Activated CD4-positive, CD25-positive, alpha-beta regulatory T cell treated with anti-CD3 and anti-CD28 coated beads, Interleukin-2, amount 50 U/mL, for 72 hours (primary cell): Measurements from ENCODE around the gene CNTNAP4.

ENCODE experiments used
- DNase-seq: peaks from one replicate; pipeline ENCODE4 v3.0.0; 2021

CNTNAP4 gene

GRCh38 chr16:76409706-76410105 is 132.5 kb downstream of the CNTNAP4 start:
- no peak for DNase-seq

DNA sequence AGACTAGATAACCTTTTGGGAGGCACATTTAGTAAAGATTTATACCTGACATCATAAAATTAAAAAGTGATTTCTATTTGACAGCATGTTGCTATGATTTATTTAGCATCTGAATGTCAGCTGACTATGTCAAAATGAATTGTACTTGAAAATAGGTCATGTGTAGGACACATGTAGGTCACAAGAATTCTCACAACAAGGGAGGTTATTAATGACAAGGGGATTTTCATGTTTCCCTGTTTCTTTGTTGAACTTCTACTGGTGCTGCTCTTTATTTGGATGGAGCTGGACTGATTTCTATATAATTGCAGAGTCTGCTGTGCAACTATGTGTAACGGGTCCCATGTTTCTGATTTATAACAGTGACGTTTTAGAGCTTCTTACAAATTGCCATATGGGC is 144.4 kb downstream of the CNTNAP4 start:
- DNase-seq, result no peak

DNA sequence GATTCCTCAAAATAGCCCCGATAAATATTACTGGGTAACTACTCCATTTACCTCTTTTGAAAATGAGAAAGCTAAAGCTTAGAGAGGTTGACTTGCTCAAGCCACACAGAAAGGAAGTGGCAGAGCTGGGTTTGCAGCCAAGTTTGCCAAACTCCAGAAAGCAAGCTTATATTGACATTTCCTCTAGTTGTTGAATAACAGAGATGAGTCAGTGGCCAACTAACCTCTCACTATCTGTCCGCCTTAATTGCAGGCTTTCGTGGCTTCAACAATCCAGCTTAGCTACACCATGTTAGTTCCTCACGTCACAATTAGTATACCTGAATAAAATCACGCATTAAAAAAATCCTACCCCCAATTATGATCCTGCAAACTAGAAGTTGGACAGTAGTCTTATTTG is 151.7 kb downstream of the CNTNAP4 start:
- no peak for DNase-seq

DNA sequence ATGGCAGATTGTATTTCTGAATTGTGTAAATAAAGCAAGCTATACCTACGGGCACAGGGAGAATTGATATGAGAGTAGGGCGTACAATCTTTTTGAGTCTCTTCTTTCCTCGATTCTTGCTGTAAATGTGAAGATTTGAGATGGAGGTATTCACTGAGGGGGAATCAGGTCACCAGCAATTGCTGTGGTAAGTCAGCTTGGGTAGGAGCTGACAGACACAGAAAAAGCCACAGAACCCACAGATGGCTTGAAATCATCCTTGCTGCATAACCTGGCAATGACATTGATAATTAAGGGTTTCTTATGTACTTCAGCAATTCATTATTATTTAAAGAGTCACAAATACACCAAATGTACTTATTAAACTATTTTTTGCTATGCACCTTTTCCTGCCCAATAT is 164.2 kb downstream of the CNTNAP4 start:
- no peak for DNase-seq

DNA sequence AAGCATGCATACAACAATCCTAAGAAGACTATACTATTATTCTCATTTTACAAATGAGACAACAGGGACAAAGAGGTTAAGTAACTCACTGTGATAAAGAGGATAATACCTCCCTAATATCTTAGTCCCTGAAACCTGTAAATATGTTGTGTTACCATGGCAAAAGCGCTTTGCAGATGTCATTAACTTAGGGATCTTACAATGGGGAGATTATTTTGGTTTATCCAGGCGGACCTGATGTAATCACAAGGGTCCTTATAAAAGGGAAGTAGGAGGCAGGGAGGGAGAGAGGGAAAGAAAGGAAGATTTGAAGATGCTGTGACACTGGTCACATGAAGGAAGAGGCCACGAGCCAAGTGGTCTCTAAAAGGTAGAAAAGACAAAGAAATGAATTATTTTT is 164.7 kb downstream of the CNTNAP4 start:
- no peak for DNase-seq

DNA sequence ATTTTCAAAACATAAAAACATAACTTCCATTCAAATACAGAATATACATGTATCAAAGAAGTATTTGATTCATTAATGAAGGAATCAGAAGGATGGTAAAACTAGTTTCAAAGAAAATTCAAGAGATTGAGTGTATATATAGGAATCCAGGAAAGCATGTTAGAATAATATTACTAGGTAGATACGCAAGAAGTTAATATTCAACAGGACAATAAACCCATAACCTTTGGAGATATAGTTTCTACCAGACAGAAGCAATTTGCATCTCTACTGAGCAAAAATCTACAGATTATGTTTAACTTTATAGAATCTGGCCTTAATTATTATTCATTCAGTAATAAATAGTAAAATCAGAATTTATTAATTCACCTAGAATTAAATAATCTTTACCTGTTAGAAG is 166.8 kb downstream of the CNTNAP4 start:
- no peak for DNase-seq

DNA sequence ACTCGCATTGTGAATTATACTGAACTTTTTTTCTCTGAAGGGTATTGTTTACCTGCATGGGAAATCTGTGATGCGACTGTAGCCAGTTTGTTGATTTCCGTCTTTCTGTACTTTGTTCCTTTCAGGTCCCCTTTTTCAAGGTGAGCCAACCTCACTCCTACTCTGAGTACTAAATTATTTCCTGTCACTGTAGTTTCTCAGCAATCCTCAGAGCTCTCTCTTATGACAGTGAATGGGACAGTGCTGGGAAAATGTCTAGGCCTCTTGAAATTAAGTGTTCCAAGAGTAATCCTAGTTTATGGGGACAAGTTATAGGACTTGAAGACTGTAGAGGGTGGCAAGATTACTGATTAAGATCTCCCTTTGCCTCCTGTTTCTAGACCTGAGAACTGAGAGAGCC is 167.6 kb downstream of the CNTNAP4 start:
- DNase-seq, result no peak

DNA sequence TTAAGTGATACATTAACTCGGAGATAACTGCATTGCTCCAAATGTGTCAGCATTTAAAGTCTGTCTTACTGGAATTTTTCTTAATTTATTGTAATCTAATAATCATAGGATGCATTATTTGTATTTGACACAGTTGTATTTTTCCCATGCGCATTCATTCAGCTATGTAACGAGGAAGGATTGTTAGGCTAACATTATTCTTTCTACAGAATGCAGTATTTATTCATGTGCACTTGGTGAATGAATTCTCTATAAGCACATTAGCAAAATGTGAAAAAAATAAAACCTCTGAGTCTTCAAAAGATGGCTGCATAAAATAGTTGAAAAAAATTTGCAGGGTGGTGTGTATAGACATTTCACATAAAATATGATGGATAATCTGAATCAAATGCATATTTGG is 168.6 kb downstream of the CNTNAP4 start:
- no peak for DNase-seq

DNA sequence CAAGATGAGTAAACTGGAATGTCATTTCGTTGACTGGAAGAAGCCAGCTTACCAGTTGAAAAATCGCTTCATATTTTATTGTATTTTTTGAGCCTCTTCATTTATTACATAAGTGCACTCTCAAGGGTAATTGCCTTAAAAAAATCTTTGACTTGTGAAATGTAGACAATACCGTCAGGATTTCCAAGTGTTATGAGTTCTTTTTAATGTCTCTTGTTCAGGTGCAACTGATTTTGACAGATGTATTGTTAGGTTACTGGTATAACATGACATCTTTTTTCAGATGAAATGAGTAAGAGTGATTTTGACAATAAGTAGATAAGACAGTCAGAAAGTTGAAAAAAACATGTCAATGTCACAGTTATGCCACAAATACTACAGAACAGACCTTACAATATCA is 169.1 kb downstream of the CNTNAP4 start:
- DNase-seq, result no peak

DNA sequence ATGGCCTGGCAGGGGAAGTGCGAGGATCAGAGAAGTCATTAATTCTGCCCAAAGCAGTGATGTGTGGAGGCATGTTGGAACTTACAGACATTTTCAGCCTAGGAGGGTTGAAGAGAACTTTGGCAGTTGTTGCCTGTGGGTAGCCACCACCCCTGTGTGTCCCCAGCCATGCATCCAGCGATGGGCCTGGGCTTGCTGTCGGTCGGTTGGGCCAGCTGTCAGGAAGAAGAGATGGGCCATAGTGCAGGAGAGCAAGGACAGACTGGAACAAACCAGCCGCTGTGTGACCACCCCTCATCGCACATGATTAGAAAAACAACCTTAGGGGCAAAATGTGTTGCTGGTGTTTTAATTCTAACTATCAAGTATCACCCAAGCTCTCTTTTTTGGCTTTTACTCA is 173.7 kb downstream of the CNTNAP4 start:
- no peak for DNase-seq

GRCh38 chr16:76455257-76455656 is 178.1 kb downstream of the CNTNAP4 start:
- no peak for DNase-seq

DNA sequence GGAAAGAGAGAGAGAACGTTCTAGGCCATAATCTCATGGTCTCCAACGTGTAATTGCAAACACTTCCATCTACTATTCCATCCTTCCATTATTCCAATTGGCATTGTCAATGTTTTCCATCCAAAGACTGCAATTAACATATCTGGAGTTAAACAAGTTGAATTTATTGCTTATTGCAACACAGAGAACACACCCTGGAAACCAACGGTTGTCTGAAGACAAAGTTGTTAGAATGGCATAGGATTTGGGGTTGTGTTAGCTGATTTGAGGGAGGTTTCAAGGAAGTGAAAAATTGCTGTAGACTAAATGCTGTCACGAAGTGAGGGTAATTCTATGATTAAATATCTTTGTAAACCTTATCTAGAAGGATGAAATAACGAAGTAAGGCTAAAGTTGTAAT is 178.8 kb downstream of the CNTNAP4 start:
- no peak for DNase-seq

GRCh38 chr16:76459111-76459510 is 181.9 kb downstream of the CNTNAP4 start:
- no peak for DNase-seq

- no peak for DNase-seq
These were observed 184.6 kb downstream of the CNTNAP4 start for GRCh38 chr16:76461836-76462235.

- no peak for DNase-seq
These were observed 187.9 kb downstream of the CNTNAP4 start for GRCh38 chr16:76464955-76465620.

DNA sequence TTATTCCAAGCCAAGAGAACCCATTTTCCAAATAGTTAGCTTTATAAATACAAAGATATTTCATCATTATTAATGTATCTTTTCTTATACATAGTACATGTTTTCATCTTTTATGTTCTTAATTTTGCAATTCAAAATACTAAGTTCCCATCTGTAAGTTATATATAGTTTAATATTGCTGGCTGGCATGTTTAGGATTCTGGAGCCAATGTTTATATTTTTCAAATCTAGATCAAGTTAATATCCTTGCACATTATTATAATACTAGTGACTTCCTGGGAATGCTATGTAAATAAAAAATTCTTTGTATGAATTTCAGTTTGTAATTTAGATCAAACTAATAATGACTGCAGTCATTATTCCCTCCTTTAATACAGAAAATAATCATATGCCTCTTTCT is 189.7 kb downstream of the CNTNAP4 start:
- no peak for DNase-seq

GRCh38 chr16:76474048-76474447 is 196.8 kb downstream of the CNTNAP4 start:
- DNase-seq, result no peak

DNA sequence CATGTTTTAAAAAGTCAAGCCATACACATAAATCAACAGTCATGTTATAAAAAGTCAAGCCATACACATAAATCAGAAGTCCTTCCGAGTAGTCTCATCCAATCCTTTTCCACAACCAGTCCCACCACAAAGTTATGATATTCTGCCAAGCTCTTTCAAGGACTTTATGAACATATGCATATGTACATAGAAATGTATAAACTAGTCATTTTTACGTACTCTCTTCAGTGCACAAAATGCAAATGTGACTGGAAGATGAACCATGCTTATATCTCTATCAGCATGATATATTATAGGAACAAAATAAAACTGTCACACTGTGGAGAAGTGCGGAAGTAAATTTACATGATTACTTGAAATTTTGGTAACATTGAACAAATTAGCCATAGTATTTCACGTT is 200.9 kb downstream of the CNTNAP4 start:
- no peak for DNase-seq

DNA sequence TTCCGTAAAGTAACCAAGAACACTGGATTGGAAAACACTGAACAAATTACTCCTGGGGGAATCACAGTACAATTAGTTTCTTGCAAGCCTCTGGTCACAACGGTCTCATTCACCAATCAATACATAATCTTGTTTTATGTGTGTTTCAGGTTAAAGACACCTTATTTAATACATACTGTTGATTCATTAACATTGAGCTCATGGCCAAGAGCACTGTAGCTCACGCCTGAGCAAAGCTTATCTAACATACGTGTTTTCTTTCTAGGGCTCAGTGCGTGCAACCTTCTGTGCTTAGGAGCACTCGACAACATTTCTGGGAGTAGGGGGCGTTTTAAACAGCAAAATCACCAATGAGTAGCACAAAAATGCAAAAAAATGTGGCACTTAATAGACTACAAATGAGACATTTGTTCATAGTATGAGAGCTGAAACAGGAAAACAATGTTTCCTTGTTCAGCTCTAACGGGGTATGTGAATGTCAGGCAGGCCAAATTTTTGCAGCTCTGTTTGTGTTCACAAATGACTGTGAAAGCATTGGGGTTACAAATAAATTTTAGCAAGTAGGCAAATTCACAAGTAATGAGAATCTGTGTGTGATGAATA is 206.2 kb downstream of the CNTNAP4 start:
- DNase-seq, result no peak

DNA sequence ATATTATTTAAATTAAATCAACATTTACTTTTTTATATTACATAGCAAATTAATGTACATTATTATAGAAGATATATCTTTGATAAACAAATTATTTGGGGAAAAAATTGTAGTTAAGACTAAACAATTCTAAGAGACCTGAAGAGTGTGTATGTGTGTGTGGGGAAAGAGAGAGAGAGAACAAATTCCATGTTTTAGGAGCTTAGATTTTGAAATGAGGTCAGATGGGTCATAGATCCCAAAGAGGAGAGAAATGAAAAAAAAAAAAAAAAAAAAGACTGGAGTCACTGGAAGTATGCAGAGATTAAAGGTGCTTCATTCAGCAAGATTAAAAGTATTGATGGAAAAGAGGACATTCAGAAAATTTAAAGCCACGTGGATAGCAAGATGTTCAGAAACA is 206.8 kb downstream of the CNTNAP4 start:
- DNase-seq, result no peak

DNA sequence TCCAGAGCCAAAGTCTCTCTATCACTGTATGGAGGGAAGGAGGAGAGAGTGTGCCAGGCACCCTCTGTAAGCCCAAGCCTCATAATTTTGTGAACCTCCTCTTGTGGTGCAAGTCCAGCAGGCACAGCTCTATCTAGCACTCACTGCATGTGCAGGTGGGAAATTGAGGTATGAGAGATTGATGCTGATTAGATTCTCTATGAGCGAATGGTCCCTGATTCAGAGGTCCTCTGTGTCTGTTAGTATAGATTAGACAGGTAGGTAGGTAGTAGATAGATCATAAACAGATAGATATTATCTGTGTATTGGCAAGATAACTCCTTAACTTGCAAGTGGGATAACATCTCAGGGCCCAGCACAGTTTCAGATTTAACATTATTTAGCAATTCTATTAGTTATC is 209.5 kb downstream of the CNTNAP4 start:
- no peak for DNase-seq

DNA sequence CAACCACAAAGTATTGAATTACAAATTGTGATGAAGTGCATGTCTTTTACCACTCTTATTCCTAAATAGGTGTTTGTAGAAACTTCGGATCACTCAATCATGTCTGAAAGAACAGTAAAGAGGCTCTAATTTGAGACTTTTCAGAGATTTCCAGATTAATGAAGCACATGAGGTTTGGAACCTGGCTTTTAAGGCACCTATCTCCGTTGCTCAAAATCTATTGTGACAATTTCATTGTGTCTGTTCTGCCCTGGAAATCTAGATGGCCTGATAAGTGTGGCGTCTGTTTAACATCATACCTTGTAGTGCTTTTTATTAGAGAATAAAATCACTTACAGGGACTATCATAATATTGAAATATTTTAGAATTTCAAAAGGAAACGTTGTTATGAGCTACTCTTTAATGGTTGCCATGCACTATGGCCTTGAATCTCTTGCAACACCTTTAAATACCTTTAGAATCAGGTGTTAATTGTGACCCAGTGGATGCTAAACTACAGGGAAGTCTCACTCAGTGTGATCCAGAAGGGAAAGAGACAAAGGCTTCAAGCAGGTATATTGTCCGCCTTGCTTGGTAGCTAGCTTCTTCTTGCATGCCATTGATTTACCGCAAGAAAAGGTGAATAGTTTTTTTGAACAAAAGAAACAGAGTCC is 210.3 kb downstream of the CNTNAP4 start:
- DNase-seq, result no peak

- no peak for DNase-seq
These were observed 210.8 kb downstream of the CNTNAP4 start for GRCh38 chr16:76488065-76488417.

DNA sequence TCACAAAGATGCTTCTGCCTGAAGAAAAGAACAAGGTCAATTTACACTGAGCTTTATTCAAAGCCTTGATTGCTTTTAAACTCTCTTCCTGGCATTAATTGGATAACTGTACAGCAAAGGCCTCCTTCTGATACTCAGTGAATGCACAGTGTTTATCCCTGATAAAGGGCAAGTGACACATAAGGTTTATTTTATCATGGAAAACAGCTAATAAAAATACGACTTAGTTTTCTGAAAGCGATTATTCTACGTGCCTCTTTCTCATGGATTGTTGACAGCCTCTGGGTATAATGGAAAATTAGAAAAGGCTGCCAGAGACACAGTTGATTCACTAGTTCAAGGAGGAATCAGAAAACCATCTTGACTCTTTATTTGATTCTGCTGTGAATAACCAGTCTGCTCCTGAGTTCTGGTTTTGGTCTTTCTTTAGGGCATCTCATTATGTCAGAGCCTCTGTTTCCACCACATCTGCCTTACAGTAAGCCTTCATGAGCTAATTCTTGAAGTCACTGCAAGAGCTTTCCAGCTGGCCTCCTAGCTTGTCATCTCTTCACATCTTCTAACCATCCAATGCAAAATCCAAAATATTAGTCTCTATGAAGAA is 212.9 kb downstream of the CNTNAP4 start:
- no peak for DNase-seq
